Mesenchymal stem cell (in vitro differentiated cells and primary cell): ENCODE results near the gene CTBP2.

ENCODE experiments used
- DNase-seq: peaks from one replicate; pipeline ENCODE4 v3.0.0-alpha.2; 2013
- H2AFZ ChIP-seq: one replicate; pipeline ENCODE4 v1.6.1; 2013; ENCODE audit warnings: low read depth, mild to moderate bottlenecking, control low read depth, inconsistent platforms, low read length, moderate library complexity
- H2AK5ac ChIP-seq: 2 replicates; pipeline ENCODE4 v1.6.1; 2013; ENCODE audit warnings: low read length, moderate library complexity, mild to moderate bottlenecking, inconsistent platforms; ENCODE audit not compliant: severe bottlenecking
- H2BK120ac ChIP-seq: one replicate; pipeline ENCODE4 v1.6.1; 2013; ENCODE audit warnings: low read depth, mild to moderate bottlenecking, inconsistent platforms, low read length, moderate library complexity
- H2BK12ac ChIP-seq, 2 experiments: one replicate each; pipeline ENCODE4 v1.6.1; 2013; ENCODE audit warnings: inconsistent platforms in 2 of 2, low read length in 2 of 2, mild to moderate bottlenecking in 2 of 2, moderate library complexity in 2 of 2, control low read depth in 1 of 2
- H2BK15ac ChIP-seq: one replicate; pipeline ENCODE4 v1.6.1; 2013; ENCODE audit warnings: mild to moderate bottlenecking, low read depth, inconsistent platforms; ENCODE audit not compliant: poor library complexity, severe bottlenecking
- H2BK5ac ChIP-seq: 2 replicates; pipeline ENCODE4 v1.6.1; 2013; ENCODE audit warnings: low read depth, mild to moderate bottlenecking, low read length, control low read depth, inconsistent platforms; ENCODE audit not compliant: poor library complexity, severe bottlenecking
- H3K14ac ChIP-seq, 2 experiments: one replicate each; pipeline ENCODE4 v1.6.1; 2013; ENCODE audit warnings: inconsistent platforms in 2 of 2, low read length in 2 of 2, control low read depth in 1 of 2, mild to moderate bottlenecking in 1 of 2, moderate library complexity in 1 of 2
- H3K18ac ChIP-seq, 2 experiments: one replicate each; pipeline ENCODE4 v1.6.1; 2013; ENCODE audit warnings: inconsistent platforms in 2 of 2, low read length in 2 of 2, control low read depth in 1 of 2, low read depth in 1 of 2, mild to moderate bottlenecking in 1 of 2
- H3K23ac ChIP-seq, 2 experiments: one replicate each; pipeline ENCODE4 v1.6.1; 2013; ENCODE audit warnings: inconsistent platforms in 2 of 2, low read length in 2 of 2, mild to moderate bottlenecking in 2 of 2, moderate library complexity in 2 of 2, control low read depth in 1 of 2
- H3K27ac ChIP-seq: 2 replicates; pipeline ENCODE4 v1.5.1; 2013; ENCODE audit warnings: mild to moderate bottlenecking, moderate library complexity, low read length, control low read depth, inconsistent platforms; ENCODE audit not compliant: poor library complexity, severe bottlenecking
- H3K27me3 ChIP-seq, 2 experiments: 2 replicates each; pipeline versions ENCODE4 v1.6.1 to v1.7.0; 2013; ENCODE audit warnings: low read length in 2 of 2, mild to moderate bottlenecking in 2 of 2, moderate library complexity in 2 of 2, control low read depth in 1 of 2, inconsistent platforms in 1 of 2; ENCODE audit not compliant: control insufficient read depth in 1 of 2, insufficient read depth in 1 of 2
- H3K36me3 ChIP-seq, 2 experiments: 2 replicates each; pipeline versions ENCODE4 v1.6.1 to v1.7.0; 2013; ENCODE audit warnings: low read length in 2 of 2, control low read depth in 1 of 2, inconsistent platforms in 1 of 2, low read depth in 1 of 2, mild to moderate bottlenecking in 1 of 2; ENCODE audit not compliant: insufficient read depth in 2 of 2, control insufficient read depth in 1 of 2
- H3K4ac ChIP-seq, 2 experiments: one replicate each; pipeline ENCODE4 v1.6.1; 2013; ENCODE audit warnings: inconsistent platforms in 2 of 2, low read length in 2 of 2, mild to moderate bottlenecking in 2 of 2, moderate library complexity in 2 of 2, control low read depth in 1 of 2, low read depth in 1 of 2
- H3K4me1 ChIP-seq: 2 replicates; pipeline ENCODE4 v1.6.1; 2013; ENCODE audit warnings: low read depth, low read length, control low read depth; ENCODE audit not compliant: control insufficient read depth, insufficient read depth
- H3K4me2 ChIP-seq: 2 replicates; pipeline ENCODE4 v1.6.1; 2013; ENCODE audit warnings: low read length, mild to moderate bottlenecking, inconsistent platforms; ENCODE audit not compliant: poor library complexity, severe bottlenecking
- H3K4me3 ChIP-seq, 2 experiments: 2 replicates each; pipeline versions ENCODE4 v1.5.1 to v1.7.0; 2013; ENCODE audit warnings: low read length in 2 of 2, mild to moderate bottlenecking in 2 of 2, control low read depth in 1 of 2, low read depth in 1 of 2; ENCODE audit not compliant: insufficient read depth in 1 of 2
- H3K79me1 ChIP-seq: replicated peaks from 2 replicates; pipeline ENCODE4 v1.6.1; 2013; ENCODE audit warnings: mild to moderate bottlenecking, control low read depth, low read length, inconsistent platforms; ENCODE audit not compliant: poor library complexity, severe bottlenecking
- H3K9ac ChIP-seq: 2 replicates; pipeline ENCODE4 v1.7.0; 2013; ENCODE audit warnings: mild to moderate bottlenecking, low read length, moderate library complexity
- H3K9me3 ChIP-seq: 2 replicates; pipeline ENCODE4 v1.7.0; 2013; ENCODE audit warnings: mild to moderate bottlenecking, low read length; ENCODE audit not compliant: control insufficient read depth
- H4K8ac ChIP-seq: one replicate; pipeline ENCODE4 v1.6.1; 2013; ENCODE audit warnings: inconsistent platforms, mild to moderate bottlenecking, low read length, moderate library complexity
- H4K91ac ChIP-seq: one replicate; pipeline ENCODE4 v1.6.1; 2013; ENCODE audit warnings: mild to moderate bottlenecking, low read length, inconsistent platforms
- WGBS: methylation state at CpG from one replicate; pipeline ENCODE4 v1.1.7; 2013; ENCODE audit warnings: mixed read lengths; 5-methylcytosine and 5-hydroxymethylcytosine counted together

Gene CTBP2

GRCh38 chr10:125114761-125115391 lies 45.5 kb downstream of the CTBP2 start:
- Histone ChIP-seq H2BK120ac (peak overlapping the region; percentile 42), H2AK5ac (no peak overlapping the region), H2BK12ac (peak overlapping the region; percentile 7 to 12), H3K79me1 (peaks cover 37% of the 10 kb centered on the region), H3K4me2 (no peak overlapping the region), H3K4me3 (peak overlapping the region in 1 of 2 experiments; percentile 14), H4K91ac (no peak overlapping the region), H3K4me1 (peaks cover 13% of the 10 kb centered on the region), H3K9ac (no peak overlapping the region), H2AFZ (no peak overlapping the region), H3K9me3 (no peaks in the 10 kb centered on the region), H3K23ac (peak overlapping the region in 1 of 2 experiments; percentile 73), H2BK5ac (no peak overlapping the region), H3K36me3 (peaks cover 5 to 29% of the 10 kb centered on the region in 2 experiments), H3K18ac (peak overlapping the region in 1 of 2 experiments; percentile 35), H2BK15ac (no peak overlapping the region), H4K8ac (no peak overlapping the region), H3K27me3 (no peaks in the 10 kb centered on the region), H3K27ac (no peak overlapping the region), H3K14ac (peak overlapping the region in 1 of 2 experiments; percentile 85), H3K4ac (no peak overlapping the region)
- 93% methylated on average over 16 of the region's 16 CpGs for WGBS
- DNase-seq, result no peak

GRCh38 chr10:125113691-125114371 lies 46.5 kb downstream of the CTBP2 start:
- peaks cover 11% of the 10 kb centered on the region for H3K4me1 ChIP-seq
- no peak overlapping the region for H3K18ac ChIP-seq
- H3K4ac ChIP-seq, result no peak overlapping the region
- H3K9me3 ChIP-seq, result no peaks in the 10 kb centered on the region
- H3K4me3 ChIP-seq, result peak overlapping the region in 1 of 2 experiments; percentile 61
- no peak overlapping the region for H3K4me2 ChIP-seq
- DNase-seq, result no peak
- WGBS, result 95% methylated on average over 20 of the region's 20 CpGs
- peak overlapping the region; percentile 73 for H3K9ac ChIP-seq
- H2BK120ac ChIP-seq, result no peak overlapping the region
- peaks cover 41% of the 10 kb centered on the region for H3K79me1 ChIP-seq
- no peak overlapping the region for H3K27ac ChIP-seq
- H2BK12ac ChIP-seq, result no peak overlapping the region
- no peak overlapping the region for H2AFZ ChIP-seq
- H3K36me3 ChIP-seq, result peaks cover 16 to 38% of the 10 kb centered on the region in 2 experiments
- H4K91ac ChIP-seq, result no peak overlapping the region
- H3K14ac ChIP-seq, result no peak overlapping the region
- no peaks in the 10 kb centered on the region for H3K27me3 ChIP-seq
- no peak overlapping the region for H4K8ac ChIP-seq
- H2BK5ac ChIP-seq, result no peak overlapping the region
- no peak overlapping the region for H3K23ac ChIP-seq
- no peak overlapping the region for H2BK15ac ChIP-seq
- no peak overlapping the region for H2AK5ac ChIP-seq

GRCh38 chr10:125112697-125113494 lies 47.5 kb downstream of the CTBP2 start:
- H3K4me1 ChIP-seq, result peaks cover 10% of the 10 kb centered on the region
- no peak overlapping the region for H3K4me3 ChIP-seq
- H2BK120ac ChIP-seq, result no peak overlapping the region
- no peak overlapping the region for H3K4ac ChIP-seq
- no peaks in the 10 kb centered on the region for H3K27me3 ChIP-seq
- H3K18ac ChIP-seq, result no peak overlapping the region
- peaks cover 36% of the 10 kb centered on the region for H3K79me1 ChIP-seq
- peak; percentile 27 for DNase-seq
- H2BK15ac ChIP-seq, result no peak overlapping the region
- no peak overlapping the region for H2AK5ac ChIP-seq
- no peak overlapping the region for H3K4me2 ChIP-seq
- no peak overlapping the region for H3K9ac ChIP-seq
- no peak overlapping the region for H4K91ac ChIP-seq
- H3K14ac ChIP-seq, result no peak overlapping the region
- no peak overlapping the region for H2AFZ ChIP-seq
- H4K8ac ChIP-seq, result no peak overlapping the region
- WGBS, result 85% methylated on average over 2 of the region's 2 CpGs
- no peak overlapping the region for H3K23ac ChIP-seq
- no peak overlapping the region for H2BK12ac ChIP-seq
- no peak overlapping the region for H3K27ac ChIP-seq
- H2BK5ac ChIP-seq, result no peak overlapping the region
- peaks cover 25 to 35% of the 10 kb centered on the region in 2 experiments for H3K36me3 ChIP-seq
- peaks cover 6% of the 10 kb centered on the region for H3K9me3 ChIP-seq
